Naive thymus-derived CD4-positive, alpha-beta T cell (primary cell): Measurements from ENCODE around the gene RAPGEF3. TPM values are rescaled to one million over a fixed set of nuclear protein-coding genes. Genes with fewer than 3 reads are reported as not detected.

Experiments used
- ATAC-seq: fragments of 150-1000 bp; cut with Tn5 transposase; 2 replicates; pipeline ENCODE4 v1.10.0; 2021; ENCODE audit warnings: mild to moderate bottlenecking, moderate library complexity
- CTCF ChIA-PET: fragments of 350-600 bp; sonication (Branson Sonifier 250); formaldehyde crosslinking; loops from one replicate; lab custom pipeline; 2021; ENCODE audit warnings: antibody characterized with exemption; lab: Charles Lee
- POLR2A ChIA-PET: fragments of 350-600 bp; sonication (Branson Sonifier 250); formaldehyde crosslinking; loops from one replicate; lab custom pipeline; 2021; ENCODE audit warnings: antibody characterized with exemption, inconsistent platforms; lab: Charles Lee
- DNase-seq, 9 donors: peaks; one replicate each; pipeline versions ENCODE4 v3.0.0 to v3.0.0-alpha.2; 2020 to 2022; ENCODE audit warnings: mixed read lengths in 1 of 9
- H3K27ac ChIP-seq: one replicate; pipeline ENCODE4 v1.7.0; 2013; ENCODE audit warnings: mild to moderate bottlenecking, low read depth, low read length, moderate library complexity
- H3K27me3 ChIP-seq, 2 donors: one replicate each; pipeline ENCODE4 v1.7.0; 2013; ENCODE audit warnings: low read length in 2 of 2, mild to moderate bottlenecking in 2 of 2, moderate library complexity in 2 of 2; ENCODE audit not compliant: control insufficient read depth in 2 of 2, insufficient read depth in 2 of 2
- H3K36me3 ChIP-seq, 3 experiments: 1 replicate in 2 of 3; 2 replicates in 1 of 3; pipeline ENCODE4 v1.7.0; 2013; ENCODE audit warnings: low read length in 3 of 3, mild to moderate bottlenecking in 3 of 3, moderate library complexity in 1 of 3; ENCODE audit not compliant: insufficient read depth in 3 of 3, control insufficient read depth in 2 of 3
- H3K4me1 ChIP-seq, 2 donors: one replicate each; pipeline ENCODE4 v1.7.0; 2013; ENCODE audit warnings: low read length in 2 of 2, mild to moderate bottlenecking in 2 of 2, moderate library complexity in 1 of 2; ENCODE audit not compliant: control insufficient read depth in 2 of 2, insufficient read depth in 2 of 2
- H3K4me3 ChIP-seq: 2 replicates; pipeline ENCODE4 v1.7.0; 2013; ENCODE audit warnings: mild to moderate bottlenecking, low read length
- H3K9me3 ChIP-seq, 3 experiments: 1 replicate in 2 of 3; 2 replicates in 1 of 3; pipeline ENCODE4 v1.7.0; 2013; ENCODE audit warnings: low read length in 3 of 3; ENCODE audit not compliant: control insufficient read depth in 2 of 3
- H3K27ac Mint-ChIP-seq, 9 donors: one replicate each; pipeline ENCODE4 v1.8.0; 2020 to 2022; ENCODE audit warnings: mixed read lengths in 9 of 9, mild to moderate bottlenecking in 8 of 9, moderate library complexity in 5 of 9, inconsistent platforms in 2 of 9
- H3K27me3 Mint-ChIP-seq, 5 donors: one replicate each; pipeline ENCODE4 v1.8.0; 2021 to 2022; ENCODE audit warnings: mixed read lengths in 5 of 5, mild to moderate bottlenecking in 1 of 5
- H3K36me3 Mint-ChIP-seq, 5 donors: one replicate each; pipeline ENCODE4 v1.8.0; 2020 to 2022; ENCODE audit warnings: mixed read lengths in 5 of 5, mild to moderate bottlenecking in 3 of 5, inconsistent platforms in 1 of 5
- H3K4me1 Mint-ChIP-seq, 7 donors: one replicate each; pipeline ENCODE4 v1.8.0; 2020 to 2022; ENCODE audit warnings: mixed read lengths in 7 of 7, mild to moderate bottlenecking in 3 of 7, inconsistent platforms in 1 of 7
- H3K4me3 Mint-ChIP-seq, 10 donors: one replicate each; pipeline ENCODE4 v1.8.0; 2020 to 2022; ENCODE audit warnings: mild to moderate bottlenecking in 10 of 10, mixed read lengths in 10 of 10, moderate library complexity in 6 of 10, inconsistent platforms in 2 of 10
- H3K9me3 Mint-ChIP-seq, 11 donors: one replicate each; pipeline ENCODE4 v1.8.0; 2020 to 2022; ENCODE audit warnings: mixed read lengths in 11 of 11, mild to moderate bottlenecking in 4 of 11, inconsistent platforms in 1 of 11, moderate library complexity in 1 of 11
- intact Hi-C, 2 donors: fragments of 100-400 bp; cut with micrococcal nuclease; formaldehyde crosslinking; loops; one replicate each; pipeline ENCODE4 v1.15.1; 2023
- polyA plus RNA-seq, 2 donors: library from polyadenylated mRNA; unstranded; fragments of 300-500 nt; fragmentation: Illumina TruSeq; gene quantifications; one replicate each; pipeline ENCODE4 v1.2.3, GENCODE V29; 2021
- total RNA-seq, 6 experiments: library from RNA in 5 of 6; stranded (reverse) in 5 of 6; gene quantifications; 1 replicate in 5 of 6; 2 replicates in 1 of 6; pipeline ENCODE4 v1.2.3 and lab custom pipeline; 2021 to 2026

RAPGEF3 gene
- total and polyA plus RNA-seq, 7 experiments from 2014 or later, result 0.08 to 1.9 (median 0.82) TPM; not detected in 2

- ATAC-seq (no peak), DNase-seq (no peak)
- H3K4me1 Mint-ChIP-seq, result peaks cover 10 to 38% (median 26%) of the 10 kb centered on the region in 7 donors
- ChIA-PET CTCF (interaction anchor here (0.5 kb wide), 1 partner anchor 18 kb away, joined by 3 read pairs; no protein-coding TSS in a partner anchor), POLR2A (interaction anchor here (0.6 kb wide), 1 partner anchor 368 kb away, joined by 3 read pairs; the partner anchor contains the start of gene SENP1)
- Histone ChIP-seq H3K36me3 (no peaks in the 10 kb centered on the region), H3K4me1 (peaks cover 13 to 14% of the 10 kb centered on the region in 2 donors), H3K27ac (no peak overlapping the region), H3K27me3 (no peaks in the 10 kb centered on the region), H3K9me3 (no peaks in the 10 kb centered on the region), H3K4me3 (no peak overlapping the region)
- peaks cover 0 to under 1% (median 0%) of the 10 kb centered on the region in 5 donors for H3K27me3 Mint-ChIP-seq
- intact Hi-C loops, result no loop called here
- no peaks in the 10 kb centered on the region for H3K9me3 Mint-ChIP-seq
- H3K36me3 Mint-ChIP-seq, result no peaks in the 10 kb centered on the region
- no peak overlapping the region for H3K4me3 Mint-ChIP-seq
- H3K27ac Mint-ChIP-seq, result peak overlapping the region in 1 of 9 donors; percentile 16
These were observed 20.6 kb downstream of the RAPGEF3 start for GRCh38 chr12:47737936-47738594.

DNA sequence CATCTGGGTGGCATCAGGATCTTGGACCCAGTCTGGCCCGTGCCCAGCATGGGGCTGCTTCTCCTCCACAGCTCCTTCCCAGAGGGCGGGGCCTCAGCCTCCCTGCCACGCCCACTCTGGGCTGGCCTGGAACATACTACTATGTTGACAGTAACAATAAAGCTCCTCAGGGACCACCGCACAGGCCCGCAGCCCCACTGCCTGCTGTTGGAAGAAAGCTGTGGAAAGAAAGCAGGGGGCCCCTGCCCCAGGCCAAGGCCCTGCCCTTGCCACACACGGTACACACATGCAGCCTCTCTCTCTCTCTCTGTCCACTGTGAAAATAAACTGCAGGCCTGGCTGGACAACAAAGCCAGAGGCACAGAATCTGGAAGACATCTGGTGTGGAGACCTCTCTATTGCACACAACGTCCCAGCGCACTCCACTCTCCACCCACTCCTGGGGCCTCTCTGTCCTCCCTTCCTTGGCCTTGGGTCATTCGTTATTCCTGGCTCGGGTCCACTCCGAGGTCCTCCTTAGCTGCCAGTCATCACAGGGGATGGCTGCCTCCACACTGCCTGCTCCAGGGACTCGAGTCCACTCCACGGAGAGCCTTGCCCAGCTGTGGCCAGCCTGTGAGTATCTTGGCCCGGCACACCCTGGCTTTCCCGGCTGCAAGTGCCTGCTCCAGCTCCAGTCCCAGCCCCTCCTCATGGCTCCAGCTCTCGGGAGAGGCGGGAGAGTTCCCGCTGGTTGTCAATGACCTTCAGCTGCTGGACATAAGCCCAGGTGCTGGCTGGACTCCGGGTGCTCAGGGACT, 21.6 kb downstream of the RAPGEF3 start:
- Histone ChIP-seq H3K36me3 (no peaks in the 10 kb centered on the region), H3K4me1 (peaks cover 10 to 13% of the 10 kb centered on the region in 2 donors), H3K4me3 (no peak overlapping the region), H3K27ac (no peak overlapping the region), H3K9me3 (no peaks in the 10 kb centered on the region), H3K27me3 (no peaks in the 10 kb centered on the region)
- POLR2A ChIA-PET, result interaction anchor here (1.1 kb wide), 1 partner anchor 11 kb away, joined by 3 read pairs; no protein-coding TSS in a partner anchor
- DNase-seq (no peak), ATAC-seq (no peak)
- peaks cover 6 to 33% (median 20%) of the 10 kb centered on the region in 7 donors for H3K4me1 Mint-ChIP-seq
- intact Hi-C loops, result no loop called here
- no peak overlapping the region for H3K4me3 Mint-ChIP-seq
- H3K27ac Mint-ChIP-seq, result no peak overlapping the region
- H3K36me3 Mint-ChIP-seq, result no peaks in the 10 kb centered on the region
- no peaks in the 10 kb centered on the region for H3K27me3 Mint-ChIP-seq
- CTCF ChIA-PET, result interaction anchor here (1.1 to 1.3 kb wide), 2 partner anchors 23 to 38 kb away, joined by 3 to 5 read pairs; no protein-coding TSS in a partner anchor
- H3K9me3 Mint-ChIP-seq, result no peaks in the 10 kb centered on the region

GRCh38 chr12:47736216-47736615, 22.5 kb downstream of the RAPGEF3 start:
- H3K4me3 Mint-ChIP-seq, result no peak overlapping the region
- intact Hi-C loops, result no loop called here
- POLR2A ChIA-PET, result interaction anchor here (1.1 kb wide), 1 partner anchor 10 kb away, joined by 3 read pairs; no protein-coding TSS in a partner anchor

DNA sequence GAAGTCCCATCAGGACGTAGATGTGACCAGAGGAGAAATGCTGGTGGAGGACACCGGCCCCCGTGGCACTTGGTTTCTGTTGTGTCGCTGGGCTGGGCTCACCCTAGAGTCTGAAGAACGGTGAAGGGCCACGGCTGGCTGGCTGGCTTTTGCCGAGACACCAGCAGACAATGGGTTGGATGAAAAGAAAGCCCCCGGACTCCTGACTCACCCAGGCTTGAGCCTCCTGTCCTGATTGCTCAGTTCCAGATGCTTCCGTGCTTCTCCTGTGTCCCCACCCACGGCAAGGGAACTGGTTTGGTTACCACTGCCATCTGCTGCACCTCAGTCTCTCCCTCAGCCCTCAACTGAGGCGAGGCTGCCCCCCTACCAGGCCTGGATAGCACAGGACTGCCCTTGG, 23.0 kb downstream of the RAPGEF3 start:
- Histone ChIP-seq H3K4me1 (no peaks in the 10 kb centered on the region), H3K4me3 (no peak overlapping the region), H3K9me3 (no peaks in the 10 kb centered on the region), H3K36me3 (no peaks in the 10 kb centered on the region), H3K27me3 (no peaks in the 10 kb centered on the region), H3K27ac (no peak overlapping the region)
- peaks cover 0 to 21% (median 8%) of the 10 kb centered on the region in 7 donors for H3K4me1 Mint-ChIP-seq
- ChIA-PET CTCF (interaction anchor here (7.5 kb wide), 1 partner anchor 7 kb away, joined by 41 read pairs; no protein-coding TSS in a partner anchor), POLR2A (no interaction called here)
- no peak overlapping the region for H3K4me3 Mint-ChIP-seq
- H3K9me3 Mint-ChIP-seq, result no peaks in the 10 kb centered on the region
- ATAC-seq (no peak), DNase-seq (no peak)
- peak overlapping the region in 1 of 9 donors; percentile 46 for H3K27ac Mint-ChIP-seq
- intact Hi-C loops, result no loop called here
- H3K36me3 Mint-ChIP-seq, result no peaks in the 10 kb centered on the region
- no peaks in the 10 kb centered on the region for H3K27me3 Mint-ChIP-seq

More at GRCh38 chr12:47736216-47736615, 22.5 kb downstream of the RAPGEF3 start:
- no peaks in the 10 kb centered on the region for H3K36me3 Mint-ChIP-seq
- no peaks in the 10 kb centered on the region for H3K27me3 Mint-ChIP-seq
- Histone ChIP-seq H3K27me3 (no peaks in the 10 kb centered on the region), H3K36me3 (no peaks in the 10 kb centered on the region), H3K27ac (no peak overlapping the region), H3K4me3 (no peak overlapping the region), H3K4me1 (peaks cover 3 to 5% of the 10 kb centered on the region in 2 donors), H3K9me3 (no peaks in the 10 kb centered on the region)
- H3K27ac Mint-ChIP-seq, result peak overlapping the region in 1 of 9 donors; percentile 30
- H3K9me3 Mint-ChIP-seq, result no peaks in the 10 kb centered on the region
- CTCF ChIA-PET, result interaction anchor here (1.1 to 1.3 kb wide), 2 partner anchors 23 to 38 kb away, joined by 3 to 5 read pairs; no protein-coding TSS in a partner anchor
- ATAC-seq (no peak), DNase-seq (no peak)
- H3K4me1 Mint-ChIP-seq, result peaks cover 1 to 24% (median 13%) of the 10 kb centered on the region in 7 donors

DNA sequence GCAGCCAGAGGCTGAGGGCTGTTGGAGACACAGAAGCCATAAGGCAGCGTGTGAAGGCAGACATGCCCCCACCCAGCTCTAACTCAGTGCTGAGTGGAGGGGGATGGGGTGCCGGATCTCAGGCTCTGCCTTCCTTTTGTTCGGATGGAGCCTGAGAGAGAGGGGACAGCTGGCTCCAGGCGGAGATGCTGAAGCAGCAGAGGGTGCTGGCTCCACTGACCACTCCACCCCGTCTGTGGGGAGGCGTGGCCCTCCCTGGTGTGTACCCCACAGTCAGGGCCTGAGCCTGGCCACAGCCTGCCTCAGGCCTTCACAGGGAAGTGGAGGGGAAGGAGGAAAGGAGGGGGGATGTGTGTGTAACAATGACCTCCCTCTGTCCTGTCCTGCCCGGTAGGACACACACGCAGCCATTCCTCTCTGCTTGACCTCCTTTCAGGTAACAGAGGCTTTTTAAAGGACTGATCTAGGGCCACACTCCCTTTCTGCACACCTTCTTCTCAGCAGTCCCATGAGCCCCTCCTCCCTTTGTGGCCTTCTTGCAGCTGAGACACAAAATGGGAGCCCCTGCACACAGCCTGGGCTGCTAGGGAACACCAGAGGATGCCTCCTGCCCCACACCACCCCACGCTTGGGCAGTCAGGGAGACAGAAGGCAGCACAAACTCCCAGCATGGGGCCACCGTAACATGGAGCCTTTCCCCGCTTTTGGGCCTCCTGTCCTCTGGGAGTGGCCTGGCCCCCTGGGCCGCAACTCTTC, 23.8 kb downstream of the RAPGEF3 start:
- H3K27ac Mint-ChIP-seq, result no peak overlapping the region

DNA sequence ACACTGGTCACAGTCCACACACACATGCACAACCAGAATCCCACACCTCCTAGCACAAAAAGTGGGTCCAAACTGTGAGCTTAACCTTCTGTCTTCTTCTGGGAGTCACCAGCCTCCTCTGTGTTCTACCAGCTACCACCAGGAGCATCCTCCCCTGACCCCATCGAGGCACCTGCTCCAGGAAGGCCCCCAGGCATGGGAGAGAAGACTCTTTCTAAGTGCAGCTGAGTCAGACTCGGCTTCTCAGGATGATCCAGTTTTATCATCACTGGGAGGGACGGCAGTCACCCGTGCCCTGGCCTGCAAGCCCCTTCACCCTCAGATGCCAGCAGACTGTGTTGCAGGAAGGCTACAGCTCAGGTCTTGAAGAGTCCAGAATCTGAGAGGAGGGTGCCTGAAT, 25.5 kb downstream of the RAPGEF3 start:
- ATAC-seq (no peak), DNase-seq (no peak)
- Mint-ChIP-seq H3K4me1 (peaks cover 0 to 7% (median 0%) of the 10 kb centered on the region in 7 donors), H3K36me3 (no peaks in the 10 kb centered on the region), H3K27ac (peak overlapping the region in 1 of 9 donors; percentile 25), H3K27me3 (no peaks in the 10 kb centered on the region), H3K4me3 (no peak overlapping the region), H3K9me3 (no peaks in the 10 kb centered on the region)
- no peaks in the 10 kb centered on the region for H3K36me3 ChIP-seq
- intact Hi-C loops, result no loop called here
- ChIA-PET POLR2A (no interaction called here), CTCF (interaction anchor here (1.0 to 7.5 kb wide), 5 partner anchors 10 to 153 kb away, joined by 3 to 41 read pairs (median 4); no protein-coding TSS in a partner anchor)
- no peaks in the 10 kb centered on the region for H3K4me1 ChIP-seq
- no peaks in the 10 kb centered on the region for H3K27me3 ChIP-seq
- H3K27ac ChIP-seq, result no peak overlapping the region
- H3K9me3 ChIP-seq, result no peaks in the 10 kb centered on the region
- no peak overlapping the region for H3K4me3 ChIP-seq

More for the DNA sequence above, 23.8 kb downstream of the RAPGEF3 start:
- no peak overlapping the region for H3K4me3 ChIP-seq
- no peak overlapping the region for H3K4me3 Mint-ChIP-seq
- DNase-seq (no peak), ATAC-seq (no peak)
- no peaks in the 10 kb centered on the region for H3K36me3 ChIP-seq
- H3K27me3 Mint-ChIP-seq, result no peaks in the 10 kb centered on the region
- H3K4me1 Mint-ChIP-seq, result peaks cover 0 to 14% (median 5%) of the 10 kb centered on the region in 7 donors
- no peaks in the 10 kb centered on the region for H3K27me3 ChIP-seq
- POLR2A ChIA-PET, result no interaction called here
- no peaks in the 10 kb centered on the region for H3K9me3 Mint-ChIP-seq
- CTCF ChIA-PET, result interaction anchor here (1.3 to 7.5 kb wide), 2 partner anchors 8 to 43 kb away, joined by 3 to 41 read pairs; no protein-coding TSS in a partner anchor
- no peak overlapping the region for H3K27ac ChIP-seq
- H3K9me3 ChIP-seq, result no peaks in the 10 kb centered on the region
- no peaks in the 10 kb centered on the region for H3K4me1 ChIP-seq
- H3K36me3 Mint-ChIP-seq, result no peaks in the 10 kb centered on the region
- intact Hi-C loops, result no loop called here
